ENCODE results near the gene SINHCAF. TPM values are rescaled to one million over a fixed set of nuclear protein-coding genes. Genes with fewer than 3 reads are reported as not detected.

Gene SINHCAF
- total and polyA plus RNA-seq, 4 donors, result 2.3 to 10.3 (median 4.9) TPM

- H3K27ac ChIP-seq (ENCODE audit: low read depth in 1 of 2, low read length in 2 of 2), result no peak overlapping the region
- peaks cover 3 to 16% (median 10%) of the 10 kb centered on the region in 4 donors for H3K4me1 ChIP-seq (ENCODE audit: control insufficient read depth in 4 of 4, insufficient read depth in 4 of 4, low read length in 3 of 4)
- H3K27me3 ChIP-seq (ENCODE audit: control insufficient read depth in 4 of 4, insufficient read depth in 4 of 4, low read length in 3 of 4), result no peaks in the 10 kb centered on the region
- no peak for TF ChIP-seq RXRA (IDR thresholded peaks at IDR 0.05)
- no peak for TF ChIP-seq HNF4A (conservative IDR thresholded peaks at IDR 0.05)
- TF ChIP-seq FOXA1 (IDR thresholded peaks at IDR 0.05), result no peak
- no peak for TF ChIP-seq FOXA2 (IDR thresholded peaks at IDR 0.05)
- no peak for TF ChIP-seq REST (IDR thresholded peaks at IDR 0.05)
- no peak for TF ChIP-seq MAX (IDR thresholded peaks at IDR 0.05)
- no peak for TF ChIP-seq CTCF (IDR thresholded peaks at IDR 0.05; ENCODE audit: low read depth, low read length, missing input control)
- no peak for TF ChIP-seq ATF3 (IDR thresholded peaks at IDR 0.05)
- no peak overlapping the region for H3K4me3 ChIP-seq (ENCODE audit: low read depth in 1 of 3, low read length in 3 of 3)
- no peak for DNase-seq (ENCODE audit: low spot score)
- WGBS, result 78% methylated on average over 5 of the region's 5 CpGs
- H3K9ac ChIP-seq (ENCODE audit: low read depth in 1 of 2, low read length in 2 of 2), result no peak overlapping the region
- no peaks in the 10 kb centered on the region for H3K9me3 ChIP-seq (ENCODE audit: control insufficient read depth in 4 of 4, low read length in 3 of 4)
- H3K36me3 ChIP-seq (ENCODE audit: control insufficient read depth in 4 of 4, insufficient read depth in 3 of 4, low read depth in 1 of 4, low read length in 3 of 4), result no peaks in the 10 kb centered on the region
These were observed 92.8 kb downstream of the SINHCAF start for GRCh38 chr12:31233061-31233730.

GRCh38 chr12:31232361-31232965 lies 93.5 kb downstream of the SINHCAF start:
- Histone ChIP-seq H3K4me1 (ENCODE audit: control insufficient read depth in 4 of 4, insufficient read depth in 4 of 4, low read length in 3 of 4) (peaks cover 3 to 16% (median 10%) of the 10 kb centered on the region in 4 donors), H3K36me3 (ENCODE audit: control insufficient read depth in 4 of 4, insufficient read depth in 3 of 4, low read depth in 1 of 4, low read length in 3 of 4) (no peaks in the 10 kb centered on the region), H3K9ac (ENCODE audit: low read depth in 1 of 2, low read length in 2 of 2) (no peak overlapping the region), H3K27ac (ENCODE audit: low read depth in 1 of 2, low read length in 2 of 2) (no peak overlapping the region), H3K4me3 (ENCODE audit: low read depth in 1 of 3, low read length in 3 of 3) (no peak overlapping the region), H3K9me3 (ENCODE audit: control insufficient read depth in 4 of 4, low read length in 3 of 4) (no peaks in the 10 kb centered on the region), H3K27me3 (ENCODE audit: control insufficient read depth in 4 of 4, insufficient read depth in 4 of 4, low read length in 3 of 4) (no peaks in the 10 kb centered on the region)
- TF ChIP-seq TAF1 (conservative IDR thresholded peaks at IDR 0.05), result no peak
- TF ChIP-seq ATF3 (IDR thresholded peaks at IDR 0.05), result no peak
- TF ChIP-seq MAX (IDR thresholded peaks at IDR 0.05), result no peak
- no peak for TF ChIP-seq CTCF (IDR thresholded peaks at IDR 0.05; ENCODE audit: low read depth, low read length, missing input control)
- TF ChIP-seq HNF4G (IDR thresholded peaks at IDR 0.05), result no peak
- TF ChIP-seq RAD21 (IDR thresholded peaks at IDR 0.05), result no peak
- no peak for TF ChIP-seq SP1 (IDR thresholded peaks at IDR 0.05)
- no peak for TF ChIP-seq REST (IDR thresholded peaks at IDR 0.05)
- no peak for TF ChIP-seq JUND (IDR thresholded peaks at IDR 0.05)
- TF ChIP-seq GABPA (IDR thresholded peaks at IDR 0.05 in 1 of 2, conservative IDR thresholded peaks at IDR 0.05 in 1 of 2), result no peak
- TF ChIP-seq FOXA2 (IDR thresholded peaks at IDR 0.05), result no peak
- no peak for TF ChIP-seq EGR1 (IDR thresholded peaks at IDR 0.05; ENCODE audit: low read depth in 2 of 2)
- TF ChIP-seq RXRA (IDR thresholded peaks at IDR 0.05), result no peak
- TF ChIP-seq FOXA1 (IDR thresholded peaks at IDR 0.05), result no peak
- no peak for TF ChIP-seq YY1 (IDR thresholded peaks at IDR 0.05)
- TF ChIP-seq NR2F2 (IDR thresholded peaks at IDR 0.05), result no peak
- 86% methylated on average over 11 of the region's 11 CpGs for WGBS
- DNase-seq (ENCODE audit: low spot score), result no peak

Measured in liver (tissue), 9 donors.